Dedifferentiated amniotic fluid mesenchymal stem cell (primary cell): ENCODE measurements around the gene FBXW4.
"Not testable (repeated sequence)": the region's sequence is repeated elsewhere in the genome, so short reads cannot be mapped to it uniquely, and the experiment has no call there.

Source experiments
- DNase-seq: peaks from one replicate; pipeline ENCODE4 v3.0.0-alpha.2; 2016; ENCODE audit errors: extremely low spot score

The FBXW4 gene

GRCh38 chr10:101617102-101617823, 77.7 kb downstream of the FBXW4 start:
- DNase-seq, result no peak

GRCh38 chr10:101616415-101617101, 78.4 kb downstream of the FBXW4 start:
- no peak for DNase-seq

- DNase-seq, result no peak
Observed at GRCh38 chr10:101615525-101616116, 79.3 kb downstream of the FBXW4 start.

DNA sequence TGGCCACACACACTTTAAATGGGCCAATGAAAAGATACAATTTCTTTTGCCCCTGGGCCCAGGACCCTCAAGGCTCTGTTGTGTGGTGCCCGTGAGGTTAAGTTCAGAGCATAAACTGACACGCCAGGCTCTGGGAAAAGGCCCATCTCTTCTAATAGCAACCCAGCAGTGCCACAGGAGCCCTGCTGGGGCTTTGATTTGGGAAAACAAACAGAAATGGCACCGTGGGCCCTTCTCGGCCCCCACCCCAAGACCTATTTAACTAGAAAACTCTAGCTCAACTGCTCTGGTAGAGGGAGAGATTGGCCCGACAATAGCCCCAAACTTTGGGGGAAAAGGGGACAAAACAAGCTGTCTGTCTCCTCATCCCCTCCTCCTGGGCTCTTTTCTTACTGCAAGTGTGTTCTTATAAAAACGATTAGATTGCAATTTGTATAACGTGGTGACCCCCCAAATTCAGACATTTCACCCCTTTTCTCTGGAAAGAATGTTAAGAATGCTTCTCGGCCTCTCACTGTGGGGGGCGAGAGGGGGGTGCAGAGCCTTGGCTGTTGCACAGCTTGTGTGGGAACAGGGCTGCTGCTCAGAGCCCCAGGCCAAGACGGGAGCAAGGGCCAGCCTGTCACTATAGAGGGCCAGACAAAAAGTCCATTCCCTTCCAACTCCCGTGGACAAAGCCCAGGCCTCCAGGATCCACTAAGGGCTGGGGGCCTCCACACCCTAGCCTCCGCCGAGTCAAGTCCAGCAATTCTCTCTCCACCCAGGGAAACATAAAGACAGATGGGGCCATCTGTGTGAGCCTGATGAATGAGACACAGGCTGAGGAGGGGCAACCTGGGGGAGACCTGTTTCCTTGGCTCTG, 80.1 kb downstream of the FBXW4 start:
- no peak for DNase-seq

DNA sequence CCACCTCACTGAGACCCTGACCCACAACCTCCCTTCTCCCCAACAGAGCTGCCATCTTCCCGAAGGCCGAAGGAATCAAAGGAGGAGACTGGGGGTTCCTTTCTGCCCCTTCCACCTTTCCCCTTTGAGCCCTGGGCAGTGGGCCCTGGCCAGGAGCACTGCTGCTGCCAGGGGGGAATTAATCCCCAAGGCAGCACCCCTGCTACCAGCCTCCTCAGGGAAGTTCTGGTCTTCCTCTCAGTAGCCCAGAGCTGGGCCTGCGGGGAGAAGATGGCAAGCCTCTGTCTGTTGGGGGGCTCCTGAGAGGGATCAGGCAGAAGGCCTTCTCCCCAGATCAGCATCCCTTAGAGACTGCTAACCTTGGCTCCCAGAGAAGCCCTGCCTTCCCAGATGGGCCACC, 81.3 kb downstream of the FBXW4 start:
- no peak for DNase-seq

DNA sequence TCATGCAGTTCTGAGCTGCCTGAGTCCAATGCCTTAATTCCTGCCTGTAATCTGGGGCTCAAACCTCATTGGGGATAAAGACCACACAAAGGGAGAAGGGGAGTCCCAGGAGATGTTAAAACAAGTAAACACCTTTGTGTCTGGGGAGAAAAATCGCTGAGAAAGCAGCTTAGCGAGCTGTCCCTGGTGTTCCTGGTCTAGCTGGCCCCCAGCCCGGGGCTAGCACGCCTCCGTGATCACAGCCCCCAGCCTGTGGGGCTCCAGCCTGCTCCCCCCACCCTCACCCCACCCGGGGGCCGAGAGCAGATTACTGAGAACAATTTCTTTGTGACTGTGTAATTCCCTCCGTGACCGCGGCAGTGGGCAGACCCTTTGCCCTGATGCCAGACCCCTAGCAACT, 82.1 kb downstream of the FBXW4 start:
- DNase-seq, result no peak

DNA sequence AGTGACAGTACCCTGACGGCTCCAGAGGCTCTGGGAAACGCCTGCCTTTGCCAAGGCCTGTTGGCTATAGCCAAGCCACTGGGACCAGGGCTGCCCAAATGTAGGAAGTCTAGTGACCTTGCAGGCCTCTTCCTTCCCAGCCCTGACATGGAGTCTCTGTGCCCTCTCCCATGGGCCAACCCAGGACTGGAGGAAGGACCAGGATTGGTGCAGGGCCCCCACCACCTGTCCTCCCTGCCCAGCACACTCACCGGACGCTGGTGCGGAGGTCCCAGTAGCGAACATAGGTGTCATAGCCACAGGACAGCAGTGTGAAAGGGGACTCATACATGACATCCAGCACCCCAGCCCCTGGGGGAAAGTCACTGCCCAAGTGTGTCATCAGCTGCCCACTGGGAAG, 82.9 kb downstream of the FBXW4 start:
- no peak for DNase-seq

GRCh38 chr10:101611096-101611905, 83.7 kb downstream of the FBXW4 start:
- DNase-seq, result no peak

DNA sequence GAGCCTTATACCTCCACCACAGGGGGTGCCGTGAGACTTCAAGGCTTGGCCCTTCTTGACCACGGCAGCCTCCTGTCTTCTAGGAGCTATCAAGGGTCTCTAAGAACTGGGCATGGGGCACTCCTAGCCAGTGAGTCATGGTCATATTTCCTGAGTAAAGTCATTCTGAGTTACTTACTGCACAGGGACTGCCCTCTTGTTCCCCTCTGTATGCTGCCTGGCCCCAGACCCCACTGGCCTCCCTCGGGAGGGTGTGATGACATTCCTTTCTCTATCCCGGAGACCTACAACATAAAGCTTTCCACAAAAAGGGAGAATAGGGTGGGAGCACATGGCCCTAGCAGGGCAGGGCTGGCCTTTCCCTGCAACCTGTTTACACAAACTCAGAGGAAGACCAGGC, 85.5 kb downstream of the FBXW4 start:
- no peak for DNase-seq

DNA sequence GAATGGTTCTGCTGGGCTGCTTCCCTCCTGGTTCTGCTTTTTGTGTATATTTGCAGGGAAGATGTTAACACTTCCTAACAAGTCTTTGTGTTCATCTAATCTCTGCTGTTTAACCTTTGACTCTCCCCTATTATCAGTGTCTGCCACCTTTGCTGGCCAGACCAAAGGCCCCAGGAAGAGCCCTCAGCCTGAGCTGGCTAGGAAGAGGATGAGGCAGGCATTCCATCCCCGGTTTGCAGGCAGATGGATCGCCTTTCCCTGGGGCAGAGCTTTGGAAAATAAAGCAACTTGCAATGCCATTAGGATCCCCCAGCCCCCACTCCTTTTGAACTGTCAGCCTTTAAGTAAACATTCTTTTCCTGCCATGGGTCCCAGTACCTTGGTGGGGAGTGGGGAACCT, 87.8 kb downstream of the FBXW4 start:
- DNase-seq, result no peak

DNA sequence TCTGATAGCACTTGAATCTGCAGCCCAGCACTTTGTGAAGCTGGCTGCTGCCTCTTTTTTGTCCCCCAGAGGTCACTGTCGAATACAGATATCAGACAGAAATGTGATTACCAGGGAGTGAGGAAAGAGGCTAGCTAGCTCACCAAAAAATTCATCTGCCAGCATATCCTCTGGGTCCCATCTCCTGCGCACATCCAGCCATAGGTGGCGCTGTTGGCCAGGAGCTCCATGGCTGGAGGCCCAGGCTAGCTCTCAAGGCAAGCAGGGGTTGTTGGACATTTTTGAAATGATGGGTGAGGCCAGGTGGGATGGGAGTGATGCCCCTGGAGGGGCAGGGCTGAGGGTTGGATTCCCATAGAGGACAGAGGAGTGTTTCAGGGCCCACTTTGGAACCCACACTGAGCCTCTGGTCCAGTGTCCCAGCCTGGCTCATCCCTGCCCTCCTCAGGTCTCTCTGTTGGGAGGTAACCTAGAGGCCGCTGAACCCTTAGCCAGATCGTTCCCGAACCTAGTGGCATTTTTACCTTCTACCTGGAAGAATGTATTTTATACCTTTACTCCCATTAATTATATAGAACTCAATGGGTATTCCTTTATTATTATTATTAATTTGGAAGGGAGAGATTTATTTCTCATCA, 92.1 kb downstream of the FBXW4 start:
- DNase-seq, result peak; percentile 33

DNA sequence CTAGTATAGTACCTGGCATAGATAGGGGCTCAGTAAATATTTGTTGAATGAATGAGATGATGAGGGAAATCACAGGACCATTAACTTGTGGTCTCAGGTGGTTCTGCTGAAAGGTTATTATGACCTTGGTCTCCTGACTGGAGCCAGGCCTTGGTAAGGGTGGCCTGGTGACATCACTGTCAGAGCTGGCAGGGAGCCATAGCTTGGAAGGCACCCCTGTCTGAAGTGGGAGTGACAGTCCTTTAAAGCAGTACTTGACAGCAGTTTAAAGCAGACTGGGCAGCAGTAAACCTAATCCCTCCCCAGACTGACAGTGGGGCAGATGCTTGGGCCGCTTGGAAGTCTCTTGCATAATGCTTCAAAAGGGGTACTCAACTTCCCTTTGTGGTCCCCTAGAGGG, 93.4 kb downstream of the FBXW4 start:
- no peak for DNase-seq

- DNase-seq, result no peak
Observed at GRCh38 chr10:101597091-101597900, 97.7 kb downstream of the FBXW4 start.

- DNase-seq, result no peak
Observed at GRCh38 chr10:101595591-101596433, 99.2 kb downstream of the FBXW4 start.

DNA sequence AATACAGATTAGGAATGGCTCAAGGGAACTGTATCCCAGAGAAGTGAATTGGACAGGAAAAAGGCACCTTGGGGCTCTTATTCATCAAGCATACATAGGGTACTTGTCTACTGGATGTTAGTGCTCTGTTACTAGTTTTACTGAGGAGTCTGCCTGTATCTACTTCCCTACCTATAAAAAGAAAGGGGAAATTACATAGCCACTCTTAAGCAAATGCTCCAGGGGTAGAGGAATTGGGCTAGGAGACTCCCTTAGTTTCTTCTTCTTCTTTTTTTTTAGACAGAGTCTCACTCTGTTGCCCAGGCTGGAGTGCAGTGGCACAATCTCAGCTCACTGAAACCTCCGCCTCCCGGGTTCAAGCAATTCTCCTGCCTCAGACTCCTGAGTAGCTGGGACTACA, 101.6 kb downstream of the FBXW4 start:
- not testable (repeated sequence) for DNase-seq

DNA sequence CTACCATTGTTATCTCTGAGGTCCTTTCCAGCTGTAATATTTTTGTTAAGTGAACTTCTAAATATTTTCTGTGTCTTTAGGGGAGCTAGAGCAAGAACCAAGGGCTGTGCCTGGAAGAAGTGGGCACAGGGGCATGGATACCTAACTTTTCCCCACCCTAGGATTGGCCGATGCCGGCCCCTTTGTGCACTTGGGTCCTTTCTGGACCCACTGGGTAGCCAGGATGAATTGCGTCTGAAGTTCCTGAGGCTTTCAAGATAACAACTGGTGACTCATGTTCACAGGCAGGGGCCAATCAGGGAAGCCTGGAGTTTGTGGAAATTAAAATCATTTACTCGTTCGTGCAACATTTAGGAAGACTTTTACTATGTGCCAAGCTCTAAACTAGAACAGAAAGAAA, 106.1 kb downstream of the FBXW4 start:
- DNase-seq, result peak; percentile 24

DNA sequence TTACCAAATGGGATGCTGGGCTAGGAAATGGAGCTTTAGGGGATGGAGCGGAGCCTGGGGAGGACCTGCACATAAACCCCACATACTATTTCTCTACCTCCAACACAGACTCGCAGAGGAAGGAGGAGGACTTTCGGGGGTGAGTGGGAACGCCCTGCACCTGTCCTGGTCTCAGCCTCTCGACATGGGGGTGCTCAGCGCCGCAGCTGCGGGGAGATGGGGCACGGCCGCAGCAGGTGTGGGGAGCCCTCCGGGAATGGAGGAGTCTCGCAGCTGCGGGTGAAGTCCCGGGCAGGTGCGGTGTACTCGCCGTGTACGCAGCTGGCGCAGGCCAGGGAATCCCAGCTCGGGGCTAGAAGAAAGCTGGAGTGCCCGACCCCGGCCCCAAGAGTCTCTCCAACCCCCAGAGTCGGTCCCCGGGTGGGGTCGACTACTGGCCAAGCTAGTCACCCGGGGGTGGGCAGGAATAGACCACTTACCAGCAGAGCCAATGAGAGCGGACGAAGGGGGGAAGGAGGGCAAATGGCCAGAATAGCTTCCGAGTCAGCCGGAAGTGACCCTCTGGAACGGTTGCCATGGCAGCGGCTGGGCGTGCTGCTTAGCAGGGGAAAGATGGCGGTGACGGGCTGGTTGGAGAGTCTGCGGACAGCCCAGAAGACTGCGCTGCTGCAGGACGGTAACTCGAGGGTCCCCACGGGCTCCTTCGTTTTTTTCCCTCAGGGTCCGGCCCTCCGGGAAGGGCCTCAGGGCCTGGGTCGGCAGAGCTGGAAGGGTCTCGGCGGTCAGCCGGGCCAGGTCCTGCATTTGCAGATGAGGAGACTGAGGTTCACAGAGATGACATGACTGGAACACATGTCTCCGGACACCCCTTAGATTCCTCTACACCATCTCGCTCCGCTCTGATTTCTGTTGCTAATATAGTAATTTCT, 107.0 kb downstream of the FBXW4 start, which contains the start of the genes DPCD and POLL:
Gene DPCD, plus strand, starts transcription at position 597 of the 929 bp plus-strand sequence. Its CDS starts 16 bp downstream, at position 613.
Gene POLL, minus strand, starts transcription at position 533 of the 929 bp plus-strand sequence. CDS start 897 bp downstream, outside the sequence.
- DNase-seq, result peak; percentile 95

DNA sequence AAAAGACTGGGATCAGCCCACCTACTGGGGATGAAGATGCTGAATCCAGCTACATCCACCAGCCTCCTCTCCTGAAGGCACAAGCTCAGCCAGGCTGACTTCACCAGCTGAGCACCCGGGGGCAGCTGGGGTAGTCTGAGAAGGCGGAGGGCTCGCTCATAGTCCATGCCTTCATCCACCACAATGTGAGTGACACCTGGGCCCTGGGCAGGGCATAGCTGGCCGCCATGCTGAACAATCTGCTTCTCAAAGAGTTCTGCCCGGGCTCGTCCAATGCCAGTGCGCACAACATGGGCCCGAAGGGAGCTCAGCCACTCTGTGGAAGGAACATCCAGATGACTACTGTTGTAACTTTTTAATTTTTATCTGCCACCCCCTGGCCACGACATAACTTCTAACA, 109.1 kb downstream of the FBXW4 start:
- DNase-seq, result no peak
